GM18520 (cell line): ENCODE measurements around the gene A2ML1.
"Not testable (repeated sequence)": the region's sequence is repeated elsewhere in the genome, so short reads cannot be mapped to it uniquely, and the experiment has no call there.

Source experiments
- ATAC-seq: cut with Tn5 transposase; IDR thresholded peaks from one replicate; pipeline ENCODE4 v1.9.1; 2021; ENCODE audit not compliant: unreplicated experiment

A2ML1 gene

DNA sequence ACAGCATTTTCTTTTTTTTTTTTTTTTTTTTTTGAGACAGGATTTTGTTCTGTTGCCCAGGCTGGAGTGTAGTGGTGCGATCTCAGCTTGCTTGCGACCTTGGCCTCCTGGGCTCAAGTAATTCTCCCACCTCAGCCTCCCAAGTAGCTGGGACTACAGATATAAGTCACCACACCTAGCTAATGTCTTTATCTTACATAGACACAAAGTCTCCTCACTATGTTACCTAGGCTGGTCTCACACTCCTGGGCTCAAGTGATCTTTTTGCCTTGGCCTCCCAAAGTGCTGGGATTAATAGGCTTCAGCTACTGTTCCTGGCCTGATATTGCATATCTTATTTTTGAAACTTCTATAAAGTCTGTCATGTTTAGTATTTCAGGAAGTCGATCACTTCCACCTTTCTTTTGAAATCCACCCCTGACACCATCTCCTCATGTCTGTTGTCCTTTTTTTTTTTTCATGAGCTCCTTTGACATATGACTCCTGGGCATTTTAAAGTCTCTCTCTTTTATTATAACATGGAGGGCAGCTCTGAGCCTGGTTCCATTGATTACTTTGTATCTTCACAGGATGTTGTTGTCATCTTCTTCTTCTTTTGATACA, 5.9 kb upstream of the A2ML1 start:
- no peak for ATAC-seq

DNA sequence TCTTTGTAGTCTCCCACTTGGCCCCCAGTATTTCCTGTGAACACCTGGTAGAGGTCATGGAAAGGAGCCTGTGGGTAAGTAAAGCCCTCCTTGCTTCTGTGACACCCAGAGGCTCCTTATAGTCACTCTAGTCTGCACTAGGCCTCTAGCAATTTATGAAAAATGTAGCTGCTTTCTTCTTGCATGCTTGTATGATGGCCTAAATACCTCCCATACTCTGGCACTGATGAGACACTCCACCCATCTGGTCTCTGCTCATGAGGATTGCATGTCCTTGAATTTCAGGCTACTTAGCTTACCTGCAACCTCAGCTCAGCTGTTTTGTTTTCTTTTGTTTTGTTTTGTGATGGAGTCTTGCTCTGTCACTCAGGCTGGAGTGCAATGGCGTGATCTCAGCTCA, 4.6 kb upstream of the A2ML1 start:
- no peak for ATAC-seq

DNA sequence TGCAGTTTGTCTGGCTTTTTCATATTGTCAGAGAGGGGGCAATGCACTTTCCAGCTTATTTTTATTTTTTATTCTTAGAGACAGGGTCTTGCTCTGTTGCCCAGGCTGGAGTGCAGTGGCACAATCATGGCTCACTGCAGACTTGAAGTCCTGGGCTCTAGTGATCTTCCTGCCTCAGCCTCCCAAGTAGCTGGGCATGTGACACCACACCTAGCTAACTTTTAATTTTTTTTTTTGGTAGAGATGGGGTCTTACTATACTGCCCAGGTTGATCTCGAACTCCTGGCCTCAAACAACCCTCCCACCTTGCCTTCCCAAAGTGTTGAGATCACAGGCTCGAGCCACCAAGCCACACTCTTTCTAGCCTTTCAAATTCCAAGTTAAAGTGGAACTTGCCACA, 3.9 kb upstream of the A2ML1 start:
- ATAC-seq: no peak

DNA sequence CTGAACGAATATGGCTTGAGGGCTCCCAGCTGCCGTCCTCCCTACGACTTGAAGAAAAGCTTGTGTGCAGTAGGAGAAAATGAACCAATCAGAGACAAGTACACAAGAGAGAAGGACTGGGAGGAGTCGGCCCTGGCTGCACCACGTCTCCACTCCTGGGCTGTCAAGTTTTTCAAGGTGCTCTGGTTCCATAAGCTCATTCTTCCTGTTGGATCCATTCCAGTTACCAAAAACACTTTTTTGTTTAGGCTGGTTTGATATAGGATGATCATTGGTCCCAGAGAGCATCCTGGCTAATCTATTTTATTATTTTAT, 2.8 kb upstream of the A2ML1 start:
- ATAC-seq: no peak

DNA sequence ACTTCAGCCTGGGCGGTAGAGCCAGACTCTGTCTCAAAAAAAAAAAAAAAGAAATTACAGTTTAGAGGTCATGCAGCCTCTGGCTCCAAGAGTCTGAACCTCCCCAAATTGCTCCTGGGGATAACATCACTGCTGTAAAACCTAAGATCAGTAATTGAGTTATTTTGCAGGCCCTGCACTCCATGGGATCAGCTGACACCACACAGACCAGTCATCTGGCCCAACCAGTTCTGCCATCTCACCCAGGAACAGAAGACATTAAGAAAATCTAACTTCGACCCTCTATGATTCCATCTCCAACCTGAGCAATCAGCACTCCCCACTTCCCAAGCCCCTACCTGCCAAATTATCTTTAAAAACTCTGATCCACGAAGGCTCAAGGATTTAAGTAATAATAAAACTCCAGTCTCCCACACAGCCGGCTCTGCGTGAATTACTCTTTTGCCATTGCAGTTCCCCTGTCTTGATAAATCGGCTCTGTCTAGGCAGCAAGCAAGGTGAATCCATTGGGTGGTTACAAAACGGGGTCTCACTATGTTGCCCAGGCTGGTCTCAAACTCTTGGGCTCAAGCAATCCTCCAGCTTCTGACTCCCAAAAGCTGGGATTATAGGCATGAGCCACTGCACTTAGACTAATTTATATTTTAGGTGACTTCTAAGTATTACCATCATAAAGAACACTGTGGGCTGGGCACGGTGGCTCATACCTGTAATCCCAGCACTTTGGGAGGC, 1.6 kb upstream of the A2ML1 start:
- ATAC-seq: not testable (repeated sequence)

DNA sequence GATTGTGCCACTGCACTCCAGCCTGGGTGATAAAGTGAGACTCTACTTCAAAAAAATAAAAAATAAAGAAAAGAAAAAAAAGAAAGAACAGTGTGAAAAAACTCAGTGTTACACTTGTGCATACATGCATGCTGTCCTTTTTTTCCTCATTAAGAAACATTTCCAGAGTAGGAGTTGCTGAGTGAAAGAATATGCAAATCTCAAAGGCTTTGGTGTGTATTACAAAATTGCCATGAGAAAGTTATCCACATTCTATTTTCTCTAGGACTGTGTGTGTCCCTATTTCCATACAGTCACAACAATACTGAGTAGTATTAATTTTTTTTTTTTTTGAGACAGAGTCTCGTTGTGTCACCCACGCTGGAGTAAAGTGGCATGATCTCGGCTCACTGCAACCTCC, 830 bp upstream of the A2ML1 start:
- ATAC-seq: no peak

DNA sequence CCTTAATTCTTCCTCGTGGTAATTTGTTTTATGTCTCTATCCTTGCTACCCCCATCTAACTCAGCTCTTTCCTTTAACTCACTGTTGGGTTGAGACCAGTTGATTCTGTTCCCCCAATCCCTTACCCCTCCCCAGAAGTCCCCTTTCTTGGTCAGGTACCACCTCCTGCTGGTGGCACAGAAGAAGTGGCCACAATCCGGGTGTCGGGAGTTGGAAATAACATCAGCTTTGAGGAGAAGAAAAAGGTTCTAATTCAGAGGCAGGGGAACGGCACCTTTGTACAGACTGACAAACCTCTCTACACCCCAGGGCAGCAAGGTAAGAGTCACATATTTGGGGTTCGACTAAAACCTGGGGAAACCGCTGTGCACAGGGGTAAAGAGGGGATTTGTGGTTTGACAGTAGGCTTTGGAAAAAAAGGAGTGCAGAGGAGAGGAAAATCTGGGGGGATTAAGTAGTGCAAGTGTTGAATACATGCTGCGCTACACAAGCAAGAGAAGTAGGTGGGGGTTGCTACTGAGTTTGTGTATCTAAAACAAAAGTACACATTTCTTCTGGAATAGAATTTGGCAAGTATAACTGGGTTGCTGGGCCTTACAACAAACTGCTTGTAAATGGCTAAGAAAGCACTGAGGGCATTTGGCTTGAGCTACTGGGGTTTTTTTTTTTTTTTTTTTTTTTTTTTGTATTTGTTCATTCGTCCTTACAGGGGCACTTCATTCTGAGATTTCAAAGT, 1.3 kb downstream of the A2ML1 start:
- no peak for ATAC-seq

DNA sequence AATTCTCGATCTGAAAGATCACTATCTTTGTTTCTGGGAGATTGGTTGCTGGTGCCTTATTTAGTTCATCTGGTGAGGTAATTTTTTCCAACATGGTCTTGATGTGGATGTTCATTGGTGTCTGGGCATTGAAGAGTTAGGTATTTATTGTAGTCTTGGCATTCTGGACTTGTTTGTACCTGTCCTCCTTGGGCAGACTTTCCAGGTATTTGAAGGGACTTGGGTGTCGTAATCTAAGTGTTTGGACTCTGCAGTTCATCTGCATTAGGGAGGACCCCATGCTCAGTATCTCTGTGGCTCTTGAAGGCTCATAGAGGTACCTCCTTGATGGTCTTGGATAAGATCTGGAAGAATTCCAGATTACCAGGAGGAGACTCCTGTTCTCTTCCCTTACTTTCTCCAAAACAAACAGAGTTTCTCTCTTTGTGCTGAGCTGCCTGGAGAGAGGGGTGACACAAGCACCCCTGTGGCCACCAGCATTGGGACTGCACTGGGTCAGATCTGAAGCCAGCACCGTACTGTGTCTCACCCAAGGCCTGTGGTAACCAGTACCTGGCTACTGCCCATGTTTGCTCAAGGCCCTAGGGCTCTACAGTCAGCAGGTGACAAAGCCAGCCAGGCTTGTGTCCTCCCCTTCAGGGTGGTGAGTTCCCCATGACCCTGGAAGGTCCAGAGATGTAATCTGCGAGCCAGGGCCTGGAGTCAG, 5.3 kb downstream of the A2ML1 start:
- ATAC-seq: no peak

DNA sequence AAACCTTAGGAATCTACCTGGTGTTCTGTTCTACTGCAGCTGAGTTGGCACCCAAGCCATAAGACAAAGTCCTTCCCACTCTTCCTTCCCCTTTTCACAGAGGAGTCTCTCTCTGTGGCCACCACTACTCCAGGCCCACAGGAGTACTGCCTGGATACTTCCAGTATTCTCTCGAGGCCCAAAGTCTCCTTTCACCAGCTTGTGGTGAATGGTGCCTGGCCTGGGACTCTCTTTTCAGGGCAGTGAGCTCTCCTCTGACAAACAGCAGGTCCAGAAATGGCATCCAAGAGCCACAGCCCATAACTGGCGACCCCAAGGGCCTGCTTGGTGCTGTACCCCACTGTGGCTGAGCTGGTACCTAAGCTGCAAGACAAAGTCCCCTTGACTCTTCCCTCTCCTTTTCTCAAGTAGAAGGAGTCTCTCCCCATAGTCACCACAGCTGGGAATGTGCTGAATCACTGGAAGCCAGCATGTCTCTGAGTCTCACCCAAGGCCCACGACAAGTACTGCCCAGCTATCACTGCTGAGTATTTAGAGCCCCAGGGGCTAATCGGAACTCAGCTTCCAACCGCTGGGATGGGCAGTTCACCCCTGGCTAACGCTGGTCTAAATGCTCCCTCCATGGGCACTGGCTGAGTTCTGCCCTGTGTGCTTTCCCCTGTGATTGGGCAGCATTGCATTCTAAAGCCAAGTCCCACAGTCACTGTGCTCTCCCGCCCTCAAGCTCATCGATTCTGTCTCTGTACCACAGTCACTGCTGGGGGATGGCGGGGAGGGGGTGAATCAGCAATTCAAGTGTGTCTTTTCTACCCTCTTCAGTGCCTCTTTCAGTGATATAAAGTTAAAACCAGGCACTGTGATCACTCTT, 6.1 kb downstream of the A2ML1 start:
- ATAC-seq: no peak

DNA sequence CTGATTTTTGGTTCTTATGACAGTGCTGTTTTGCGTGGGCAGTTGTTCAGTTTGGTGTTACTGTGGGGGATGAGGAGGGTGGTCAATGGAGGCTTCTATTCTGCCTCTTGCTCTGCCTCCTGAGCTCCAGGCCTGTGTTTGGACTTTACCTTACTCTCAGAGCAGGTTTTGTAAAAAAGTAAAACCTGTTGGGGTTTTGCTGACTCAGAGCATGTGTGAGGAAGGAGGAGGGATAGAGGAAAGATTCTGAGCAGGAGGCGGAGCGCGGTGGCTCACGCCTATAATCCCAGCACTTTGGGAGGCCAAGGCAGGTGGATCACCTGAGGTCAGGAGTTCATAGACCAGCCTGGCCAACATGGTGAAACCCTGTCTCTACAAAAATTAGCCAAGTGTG, 6.7 kb downstream of the A2ML1 start:
- ATAC-seq: no peak

DNA sequence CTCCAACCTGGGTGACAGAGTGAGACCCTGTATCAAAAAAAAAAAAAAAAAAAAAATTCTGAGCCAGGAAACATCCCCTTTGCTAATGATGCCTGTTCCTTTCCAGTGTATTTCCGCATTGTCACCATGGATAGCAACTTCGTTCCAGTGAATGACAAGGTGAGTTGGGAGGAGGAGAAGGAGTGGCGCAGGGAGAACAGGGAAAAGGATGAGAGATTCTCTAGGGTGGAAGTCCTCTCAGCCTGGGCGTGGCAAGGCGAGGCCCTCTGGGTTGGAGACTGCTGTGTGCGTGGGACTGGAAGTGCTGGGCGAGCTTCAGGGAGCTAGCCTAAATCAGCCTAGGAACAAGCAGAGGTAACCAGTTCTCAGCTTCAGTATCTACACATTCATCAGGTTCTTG, 7.2 kb downstream of the A2ML1 start:
- ATAC-seq: no peak

DNA sequence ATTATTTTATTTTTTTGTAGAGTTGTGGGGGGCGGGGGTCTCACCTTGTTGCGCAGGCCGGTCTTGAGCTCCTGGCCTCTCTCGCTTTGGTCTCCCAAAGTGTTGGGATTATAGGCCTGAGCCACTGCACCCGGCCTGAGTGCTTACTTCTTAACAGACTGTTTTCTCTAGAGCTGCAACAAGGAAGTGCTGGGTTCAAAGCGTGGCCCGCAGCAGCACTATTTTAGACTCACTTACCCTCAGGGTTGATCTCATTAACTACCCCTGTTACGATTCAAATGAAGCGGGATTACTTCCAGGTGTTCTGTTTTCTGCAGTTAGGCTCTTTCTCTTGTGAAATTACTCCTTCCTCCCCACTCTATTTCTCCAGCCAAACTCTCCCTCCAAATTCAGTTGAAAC, 8.7 kb downstream of the A2ML1 start:
- ATAC-seq: no peak

DNA sequence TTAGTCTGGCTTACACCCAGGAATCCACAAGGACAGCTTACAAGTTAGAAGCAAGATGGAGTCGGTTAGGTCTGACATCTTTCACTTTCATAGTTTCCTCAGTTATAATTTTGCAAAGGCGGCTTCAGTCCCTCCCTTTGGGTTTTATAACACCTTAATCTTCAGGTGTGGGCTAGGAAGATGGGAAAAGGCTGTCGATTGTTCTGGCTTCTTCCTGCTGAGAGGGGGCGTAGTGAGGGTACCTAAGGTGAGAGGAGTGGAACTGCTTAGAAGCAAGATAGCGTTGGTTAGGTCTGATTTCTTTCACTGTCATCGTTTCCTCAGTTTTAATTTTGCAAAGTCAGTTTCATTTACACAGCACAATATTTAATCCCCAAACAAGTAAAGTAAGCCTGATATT, 10.1 kb downstream of the A2ML1 start:
- no peak for ATAC-seq

DNA sequence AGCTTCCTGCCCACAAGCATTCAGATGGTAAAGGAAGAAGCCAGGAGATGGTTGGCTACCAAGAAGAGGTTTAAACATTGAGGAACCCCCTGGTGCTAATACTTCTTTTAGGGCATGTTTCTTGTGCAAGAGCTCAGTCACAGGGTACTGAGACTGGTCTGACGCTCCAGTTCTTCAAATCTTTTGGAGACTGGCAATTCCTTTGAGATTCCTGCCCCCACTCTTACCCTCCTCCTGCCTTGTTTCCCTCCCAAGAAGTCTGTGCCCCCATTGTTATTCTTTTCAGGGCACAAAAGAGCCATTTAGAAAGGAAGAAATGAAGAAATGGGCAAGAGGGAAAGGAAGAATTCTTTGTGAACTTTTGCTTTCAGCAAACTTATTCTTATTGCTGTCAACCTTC, 11.8 kb downstream of the A2ML1 start:
- no peak for ATAC-seq

DNA sequence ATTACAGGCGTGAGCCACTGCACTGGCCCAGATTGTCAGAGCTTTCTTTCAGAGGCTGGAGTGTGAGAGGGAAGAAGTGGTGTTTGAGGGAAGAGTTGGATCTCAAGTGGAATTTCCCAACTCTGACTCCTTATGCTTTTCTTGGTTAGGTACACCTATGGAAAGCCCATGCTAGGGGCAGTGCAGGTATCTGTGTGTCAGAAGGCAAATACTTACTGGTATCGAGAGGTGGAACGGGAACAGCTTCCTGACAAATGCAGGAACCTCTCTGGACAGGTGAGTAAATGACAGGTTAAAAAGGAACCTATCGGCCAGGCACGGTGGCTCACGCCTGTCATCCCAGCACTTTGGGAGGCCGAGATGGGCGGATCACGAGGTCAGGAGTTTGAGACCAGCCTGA, 14.9 kb downstream of the A2ML1 start:
- ATAC-seq: no peak

DNA sequence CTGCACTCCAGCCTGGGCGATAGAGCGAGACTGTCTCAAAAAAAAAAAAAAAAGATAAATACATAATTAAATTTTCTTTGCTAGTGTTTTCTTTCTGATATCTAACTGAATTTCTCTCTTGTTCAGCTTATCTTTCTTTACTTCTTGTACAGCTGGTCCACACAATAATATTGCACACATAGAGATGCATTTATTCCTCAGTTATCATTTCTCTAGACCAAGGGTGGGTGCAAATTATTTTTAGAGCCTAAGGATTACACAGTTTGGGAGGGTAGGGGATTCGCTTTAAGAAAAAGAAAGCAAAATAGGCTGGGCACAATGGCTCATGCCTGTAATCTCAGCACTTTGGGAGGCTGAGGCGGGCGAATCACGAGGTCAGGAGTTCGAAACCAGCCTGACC, 17.9 kb downstream of the A2ML1 start:
- no peak for ATAC-seq

DNA sequence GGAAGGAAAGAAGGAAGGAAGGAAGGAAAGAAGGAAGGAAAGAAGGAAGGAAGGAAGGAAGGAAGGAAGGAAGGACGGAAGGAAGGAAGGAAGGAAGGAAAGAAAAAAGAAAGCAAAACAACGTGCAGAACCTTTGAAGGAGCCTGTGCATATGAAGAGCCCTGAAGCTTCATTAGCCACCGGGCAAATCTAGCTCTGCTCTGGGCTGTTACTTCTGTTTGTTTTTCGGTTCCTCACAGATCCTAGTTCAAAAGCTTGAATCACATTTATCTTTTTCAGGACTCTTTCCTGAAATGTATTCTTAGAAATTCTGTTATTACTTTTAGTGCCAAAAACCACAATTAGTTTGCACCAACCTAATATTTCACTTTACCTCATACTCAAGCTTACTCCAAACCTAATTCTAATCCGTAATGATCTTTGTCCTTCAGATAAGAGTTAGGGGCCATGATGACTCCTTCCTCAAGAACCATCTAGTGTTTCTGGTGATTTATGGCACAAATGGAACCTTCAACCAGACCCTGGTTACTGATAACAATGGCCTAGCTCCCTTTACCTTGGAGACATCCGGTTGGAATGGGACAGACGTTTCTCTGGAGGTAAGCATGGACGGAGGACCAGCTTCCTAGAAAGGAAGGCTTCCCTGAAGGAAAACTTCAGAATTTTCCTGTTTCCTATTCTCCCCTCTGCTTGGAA, 18.7 kb downstream of the A2ML1 start:
- no peak for ATAC-seq

DNA sequence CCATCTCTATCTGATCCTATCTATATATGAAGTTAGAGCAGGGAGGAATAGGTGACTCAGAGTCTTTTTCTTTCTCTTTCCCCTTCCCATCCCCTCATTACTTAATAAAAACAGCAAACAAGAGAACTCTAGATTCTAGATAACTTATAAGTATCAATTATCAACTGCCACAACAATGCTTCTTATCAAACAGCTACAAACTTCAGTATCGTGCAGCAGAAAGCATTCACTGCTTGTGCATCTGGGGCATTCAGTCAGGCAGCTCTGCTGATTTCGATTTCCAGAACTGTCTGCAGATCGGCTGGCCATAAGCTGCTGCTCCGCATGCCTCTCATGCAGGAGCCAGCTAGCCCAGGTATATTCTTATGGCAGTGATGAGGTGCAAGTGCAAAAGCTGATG, 19.4 kb downstream of the A2ML1 start:
- ATAC-seq: no peak

DNA sequence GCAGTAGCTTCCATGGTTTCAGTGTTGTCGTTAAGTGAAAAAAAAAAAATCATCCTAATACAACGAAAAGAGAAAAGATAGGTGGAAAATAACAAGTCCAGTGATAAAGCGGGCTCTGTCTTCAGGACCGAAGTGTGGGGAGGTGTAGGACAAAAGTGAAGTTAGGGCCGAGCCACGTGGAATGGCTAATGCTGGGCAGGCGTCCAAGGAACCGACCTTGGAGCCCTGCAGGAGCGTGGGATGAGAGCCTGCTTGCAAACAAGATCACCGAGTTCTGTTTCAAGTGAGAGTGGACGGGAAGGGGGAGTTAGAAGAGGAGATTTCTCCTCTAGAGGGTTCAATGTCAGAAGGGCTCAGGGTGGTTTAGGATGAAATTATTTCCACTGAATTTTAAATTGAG, 22.2 kb downstream of the A2ML1 start:
- ATAC-seq: no peak

DNA sequence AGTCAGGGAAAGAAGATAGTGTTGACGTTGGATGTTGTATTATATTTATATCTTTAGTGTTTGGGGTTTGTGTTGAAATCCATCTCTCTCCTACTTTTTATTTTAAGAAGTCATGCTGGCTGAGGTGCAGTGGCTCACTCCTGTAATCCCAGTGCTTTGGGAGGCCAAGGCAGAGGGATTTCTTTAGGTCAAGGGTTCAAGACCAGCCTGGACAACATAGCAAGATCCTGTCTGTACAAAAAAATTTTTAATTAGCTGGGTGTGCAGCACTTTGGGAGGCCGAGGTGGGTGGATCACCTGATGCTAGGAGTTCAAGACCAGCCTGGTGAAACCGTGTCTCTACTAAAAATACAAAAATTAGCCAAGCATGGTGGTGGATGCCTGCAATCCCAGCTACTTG, 23.9 kb downstream of the A2ML1 start:
- no peak for ATAC-seq
